ENCODE results near the gene DYNLRB2. TPM values are rescaled to one million over a fixed set of nuclear protein-coding genes. Genes with fewer than 3 reads are reported as not detected.

DYNLRB2 gene
- total RNA-seq = 0.20 and 0.22 TPM in 2 replicates

GRCh38 chr16:80540516-80541305 lies at the start of gene DYNLRB2:
TSS of gene DYNLRB2 (plus strand) at chr16:80540993. CDS start at chr16:80541077, 84 bp downstream.
- DNase-seq (ENCODE audit: low read depth in 2 of 2) = peak; percentile 93 to 95

- DNase-seq (ENCODE audit: low read depth in 2 of 2) = no peak
Observed at GRCh38 chr16:80500116-80500859, 40.5 kb upstream of the DYNLRB2 start.

- no peak for DNase-seq (ENCODE audit: low read depth in 2 of 2)
Observed at GRCh38 chr16:80500961-80501525, 39.8 kb upstream of the DYNLRB2 start.

GRCh38 chr16:80503107-80503506 lies 37.7 kb upstream of the DYNLRB2 start:
- DNase-seq (ENCODE audit: low read depth in 2 of 2) = no peak

- DNase-seq (ENCODE audit: low read depth in 2 of 2) = no peak
Observed at GRCh38 chr16:80507538-80507937, 33.3 kb upstream of the DYNLRB2 start.

- DNase-seq (ENCODE audit: low read depth in 2 of 2) = no peak
Observed at GRCh38 chr16:80509872-80510271, 30.9 kb upstream of the DYNLRB2 start.

GRCh38 chr16:80511824-80512592 lies 28.8 kb upstream of the DYNLRB2 start:
- no peak for DNase-seq (ENCODE audit: low read depth in 2 of 2)

- DNase-seq (ENCODE audit: low read depth in 2 of 2) = no peak
Observed at GRCh38 chr16:80512593-80512853, 28.3 kb upstream of the DYNLRB2 start.

GRCh38 chr16:80515374-80515773 lies 25.4 kb upstream of the DYNLRB2 start:
- no peak for DNase-seq (ENCODE audit: low read depth in 2 of 2)

GRCh38 chr16:80517846-80518245 lies 22.9 kb upstream of the DYNLRB2 start:
- DNase-seq (ENCODE audit: low read depth in 2 of 2) = no peak

GRCh38 chr16:80518436-80518835 lies 22.4 kb upstream of the DYNLRB2 start:
- DNase-seq (ENCODE audit: low read depth in 2 of 2) = peak in 1 of 2 donors; percentile 19

- DNase-seq (ENCODE audit: low read depth in 2 of 2) = peak in 1 of 2 donors; percentile 11
Observed at GRCh38 chr16:80519189-80519588, 21.6 kb upstream of the DYNLRB2 start.

- DNase-seq (ENCODE audit: low read depth in 2 of 2) = no peak
Observed at GRCh38 chr16:80525420-80525819, 15.4 kb upstream of the DYNLRB2 start.

GRCh38 chr16:80526418-80527061 lies 14.3 kb upstream of the DYNLRB2 start:
- peak; percentile 75 to 76 for DNase-seq (ENCODE audit: low read depth in 2 of 2)

GRCh38 chr16:80527297-80527696 lies 13.5 kb upstream of the DYNLRB2 start:
- peak; percentile 65 to 67 for DNase-seq (ENCODE audit: low read depth in 2 of 2)

- no peak for DNase-seq (ENCODE audit: low read depth in 2 of 2)
Observed at GRCh38 chr16:80530479-80530878, 10.3 kb upstream of the DYNLRB2 start.

GRCh38 chr16:80536238-80536637 lies 4.6 kb upstream of the DYNLRB2 start:
- DNase-seq (ENCODE audit: low read depth in 2 of 2) = no peak

GRCh38 chr16:80541306-80541694 lies 507 bp downstream of the DYNLRB2 start:
- DNase-seq (ENCODE audit: low read depth in 2 of 2) = no peak

- no peak for DNase-seq (ENCODE audit: low read depth in 2 of 2)
Observed at GRCh38 chr16:80543162-80543561, 2.4 kb downstream of the DYNLRB2 start.

GRCh38 chr16:80544326-80544725 lies 3.5 kb downstream of the DYNLRB2 start:
- DNase-seq (ENCODE audit: low read depth in 2 of 2) = no peak

GRCh38 chr16:80546249-80546648 lies 5.5 kb downstream of the DYNLRB2 start:
- no peak for DNase-seq (ENCODE audit: low read depth in 2 of 2)

Data from lung microvascular endothelial cell (primary cell).